OCI-LY1 (cell line): Measurements from ENCODE around the gene LRRC8B.

ENCODE experiments used
- CTCF ChIP-seq: fragments of 200-600 bp; sonication (generic), shearing (Covaris generic); IDR thresholded peaks from 2 replicates; pipeline ENCODE4 v1.5.1; 2017; ENCODE audit warnings: mild to moderate bottlenecking, antibody characterized with exemption, low read length, moderate library complexity, mixed read lengths
- EZH2 ChIP-seq: fragments of 200-600 bp; sonication (generic), shearing (Covaris generic); IDR thresholded peaks from 2 replicates; pipeline ENCODE4 v1.8.0; 2017; ENCODE audit warnings: borderline replicate concordance, mixed run types, mild to moderate bottlenecking, antibody characterized with exemption, low read length, moderate library complexity, mixed read lengths

GRCh38 chr1:89499320-89499719 is 25.3 kb upstream of the LRRC8B start:
- no peak for TF ChIP-seq CTCF
- TF ChIP-seq EZH2: no peak
